Smooth muscle cell (in vitro differentiated cells): Measurements from ENCODE around the gene GNAT1. TPM values are rescaled to one million over a fixed set of nuclear protein-coding genes. Genes with fewer than 3 reads are reported as not detected.
"Not testable (repeated sequence)": the region's sequence is repeated elsewhere in the genome, so short reads cannot be mapped to it uniquely, and the experiment has no call there.

ENCODE experiments used
- DNase-seq: peaks from one replicate; lab custom pipeline; 2025; ENCODE audit not compliant: unreplicated experiment; lab: John Stamatoyannopoulos, UW
- H2AFZ ChIP-seq: fragments of 200-600 bp; sonication (generic); 2 replicates; pipeline ENCODE4 v1.6.0; 2016; ENCODE audit warnings: antibody characterized with exemption, low read depth, mild to moderate bottlenecking
- H3F3A ChIP-seq: fragments of 200-600 bp; sonication (generic); 2 replicates; pipeline ENCODE4 v1.6.0; 2017; ENCODE audit warnings: antibody characterized with exemption, low read depth
- H3K27ac ChIP-seq: fragments of 200-600 bp; sonication (generic); 2 replicates; pipeline ENCODE4 v1.5.1; 2016; ENCODE audit warnings: low read depth, mild to moderate bottlenecking
- H3K27me3 ChIP-seq: fragments of 200-600 bp; sonication (generic); 2 replicates; pipeline ENCODE4 v1.6.1; 2016; ENCODE audit warnings: low read depth, mild to moderate bottlenecking
- H3K36me3 ChIP-seq: fragments of 200-600 bp; sonication (generic); 2 replicates; pipeline ENCODE4 v1.5.1; 2016; ENCODE audit warnings: low read depth
- H3K4me1 ChIP-seq: fragments of 200-600 bp; sonication (generic); 2 replicates; pipeline ENCODE4 v1.5.1; 2016; ENCODE audit warnings: low read depth
- H3K4me2 ChIP-seq: fragments of 200-600 bp; sonication (generic); 2 replicates; pipeline ENCODE4 v1.6.0; 2016; ENCODE audit warnings: mild to moderate bottlenecking
- H3K4me3 ChIP-seq: fragments of 200-600 bp; sonication (generic); 2 replicates; pipeline ENCODE4 v1.5.1; 2016; ENCODE audit warnings: mild to moderate bottlenecking
- H3K79me2 ChIP-seq: fragments of 200-600 bp; sonication (generic); 2 replicates; pipeline ENCODE4 v1.6.0; 2016; ENCODE audit warnings: low read depth, mild to moderate bottlenecking
- H3K9ac ChIP-seq: fragments of 200-600 bp; sonication (generic); 2 replicates; pipeline ENCODE4 v1.6.0; 2016; ENCODE audit warnings: low read depth
- H3K9me3 ChIP-seq: fragments of 200-600 bp; sonication (generic); replicated peaks from 2 replicates; pipeline ENCODE4 v1.5.1; 2016; ENCODE audit warnings: low read depth
- H4K20me1 ChIP-seq: fragments of 200-600 bp; sonication (generic); 2 replicates; pipeline ENCODE4 v1.6.0; 2016; ENCODE audit warnings: low read depth
- CTCF ChIP-seq: fragments of 200-600 bp; sonication (generic); IDR thresholded peaks from 2 replicates; pipeline ENCODE4 v1.5.1; 2017; ENCODE audit warnings: borderline replicate concordance, mild to moderate bottlenecking, antibody characterized with exemption; ENCODE audit not compliant: insufficient read depth, poor library complexity, severe bottlenecking
- WGBS: methylation state at CpG from one replicate; pipeline ENCODE4 v1.1.7; 2016; ENCODE audit warnings: low lambda C conversion rate; 5-methylcytosine and 5-hydroxymethylcytosine counted together
- polyA plus RNA-seq: library from polyadenylated mRNA; unstranded; fragments of >200 nt; fragmentation: Nextera tagmentation; extraction: Ambion mirVana; gene quantifications from 2 replicates; pipeline ENCODE4 v1.2.1, GENCODE V29; 2016
- total RNA-seq: library from RNA; depleted of rRNA; stranded (reverse); fragments of >200 nt; gene quantifications from 2 replicates; pipeline ENCODE4 v1.2.3, GENCODE V29; 2014

GNAT1 gene
- total and polyA plus RNA-seq, 2 experiments from 2014 or later = not detected

DNA sequence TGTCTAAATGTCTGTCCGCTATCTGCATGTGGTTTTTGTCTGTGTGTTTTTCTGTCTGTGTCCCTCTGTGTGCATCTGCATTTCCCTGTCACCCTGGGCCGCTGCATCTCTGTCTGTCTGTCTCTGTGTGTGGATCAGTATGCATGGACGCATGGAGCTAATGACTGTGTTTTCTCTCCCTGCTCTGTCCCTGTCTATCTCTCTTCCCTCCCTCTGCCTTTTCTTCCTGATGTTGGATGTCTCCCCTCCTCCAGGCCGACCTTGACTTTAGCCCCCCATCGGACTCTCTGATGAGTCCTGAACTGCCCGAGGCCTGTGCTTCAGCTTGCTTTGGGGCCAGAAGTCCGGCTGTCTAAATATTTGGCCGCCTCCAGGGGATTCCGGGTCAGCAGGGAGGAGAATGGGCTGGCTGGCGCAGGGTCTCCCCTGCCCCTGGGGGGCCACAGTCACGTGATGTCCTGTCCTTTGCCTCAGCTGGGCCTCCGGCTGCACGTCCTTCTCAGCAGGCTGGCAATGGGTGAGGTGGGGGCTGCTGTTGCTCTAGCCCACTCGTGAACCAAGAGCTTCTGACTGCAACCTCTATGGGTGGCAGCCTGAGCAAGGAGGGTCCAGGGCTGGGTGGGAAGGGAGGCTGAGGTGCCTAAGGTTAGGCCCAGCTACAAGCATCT is 17.4 kb downstream of the GNAT1 start:
- no peak for TF ChIP-seq CTCF
- H3K4me3 ChIP-seq = no peak overlapping the region
- H3K79me2 ChIP-seq = no peaks in the 10 kb centered on the region
- no peak overlapping the region for H2AFZ ChIP-seq
- H3F3A ChIP-seq = no peaks in the 10 kb centered on the region
- H3K9me3 ChIP-seq = no peaks in the 10 kb centered on the region
- no peak overlapping the region for H3K4me2 ChIP-seq
- peaks cover 9% of the 10 kb centered on the region for H3K4me1 ChIP-seq
- no peak overlapping the region for H3K9ac ChIP-seq
- peaks cover 13% of the 10 kb centered on the region for H3K27me3 ChIP-seq
- H3K27ac ChIP-seq = no peak overlapping the region
- no peak for DNase-seq
- H3K36me3 ChIP-seq = no peaks in the 10 kb centered on the region
- no peaks in the 10 kb centered on the region for H4K20me1 ChIP-seq
- 83% methylated on average over 14 of the region's 14 CpGs for WGBS

- Histone ChIP-seq H3K27me3 (peaks cover 13% of the 10 kb centered on the region), H3K4me1 (peaks cover 6% of the 10 kb centered on the region), H4K20me1 (no peaks in the 10 kb centered on the region), H3K4me3 (no peak overlapping the region), H2AFZ (no peak overlapping the region), H3K9ac (no peak overlapping the region), H3K79me2 (no peaks in the 10 kb centered on the region), H3K9me3 (no peaks in the 10 kb centered on the region), H3K4me2 (no peak overlapping the region), H3F3A (no peaks in the 10 kb centered on the region), H3K27ac (no peak overlapping the region), H3K36me3 (no peaks in the 10 kb centered on the region)
- WGBS = 91% methylated on average over 5 of the region's 5 CpGs
- TF ChIP-seq CTCF = no peak
- DNase-seq = no peak
Observed at GRCh38 chr3:50210176-50210509, 18.7 kb downstream of the GNAT1 start.

- Histone ChIP-seq H3K36me3 (no peaks in the 10 kb centered on the region), H3K4me1 (peaks cover 3% of the 10 kb centered on the region), H3K4me3 (no peak overlapping the region), H3K27me3 (peaks cover 7% of the 10 kb centered on the region), H3K27ac (no peak overlapping the region), H3K9ac (no peak overlapping the region), H3K4me2 (no peak overlapping the region), H3K79me2 (no peaks in the 10 kb centered on the region), H3K9me3 (no peaks in the 10 kb centered on the region), H3F3A (no peaks in the 10 kb centered on the region), H4K20me1 (no peaks in the 10 kb centered on the region), H2AFZ (no peak overlapping the region)
- WGBS = 88% methylated on average over 13 of the region's 13 CpGs
- no peak for DNase-seq
- no peak for TF ChIP-seq CTCF
Observed at GRCh38 chr3:50210510-50211367, 19.3 kb downstream of the GNAT1 start.

GRCh38 chr3:50211368-50211717 is 19.9 kb downstream of the GNAT1 start:
- not testable (repeated sequence) for H3K27ac ChIP-seq
- 90% methylated on average over 5 of the region's 5 CpGs for WGBS

More at GRCh38 chr3:50211368-50211717, 19.9 kb downstream of the GNAT1 start:
- H3K9me3 ChIP-seq, H3K27me3 ChIP-seq, H3K79me2 ChIP-seq, H3K9ac ChIP-seq, H3K4me1 ChIP-seq, H3K4me3 ChIP-seq, DNase-seq, H2AFZ ChIP-seq, H3K36me3 ChIP-seq, H4K20me1 ChIP-seq, H3K4me2 ChIP-seq, H3F3A ChIP-seq: not testable (repeated sequence)
